NCI-H2029 treated with DMSO at 0.1 percent for 48 hours (cell line): ENCODE results near the gene MPLKIP.
"Not testable (repeated sequence)": the region's sequence is repeated elsewhere in the genome, so short reads cannot be mapped to it uniquely, and the experiment has no call there.

Experiments
- DNase-seq: peaks from one replicate; lab custom pipeline; 2025; lab: John Stamatoyannopoulos, UW

MPLKIP gene

DNA sequence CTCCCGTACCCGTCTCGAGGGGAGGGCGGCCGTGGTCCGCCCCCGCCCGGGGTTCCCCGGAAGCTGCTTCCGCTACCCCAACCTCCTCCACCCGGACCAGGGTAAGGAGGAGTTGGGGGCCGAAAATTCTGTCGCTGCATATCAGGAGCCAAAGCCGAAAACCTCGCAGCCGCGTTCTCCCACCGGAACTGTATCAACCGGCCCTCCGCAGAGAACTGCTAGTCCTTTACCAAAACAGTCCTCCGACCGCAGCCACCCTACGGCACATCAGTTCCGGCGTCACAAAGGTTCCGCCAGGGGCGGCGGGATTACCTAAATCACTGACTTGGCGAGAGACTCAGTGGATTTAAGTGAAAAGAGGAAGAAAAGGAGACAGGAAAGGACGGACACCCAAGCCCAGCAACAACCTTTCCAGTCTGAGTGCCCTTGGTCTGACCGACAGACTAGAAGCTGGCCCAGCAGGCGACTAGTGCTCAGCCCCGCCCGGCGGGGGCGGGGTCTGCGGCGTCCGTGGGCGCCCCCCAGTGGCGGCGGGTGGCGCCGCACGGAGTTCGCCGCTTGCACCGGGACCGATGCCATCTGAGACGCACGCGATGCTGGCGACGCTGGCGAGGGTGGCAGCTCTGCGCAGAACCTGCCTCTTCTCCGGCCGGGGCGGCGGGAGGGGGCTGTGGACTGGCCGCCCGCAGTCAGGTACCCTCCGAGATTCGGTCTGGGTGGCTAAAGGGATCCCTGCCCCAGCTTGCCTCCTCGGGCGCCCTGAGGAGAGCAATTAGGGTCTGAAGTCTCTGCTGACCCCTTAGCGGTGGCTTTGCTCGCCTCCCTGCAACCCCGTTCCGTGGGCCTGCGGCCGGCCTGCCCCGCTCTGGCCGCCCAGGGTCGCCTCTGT is at the start of gene MPLKIP, which contains the start of gene SUGCT:
Gene MPLKIP, minus strand, starts transcription at position 195 of the 889 bp plus-strand sequence. Its CDS starts 55 bp downstream, at position 140.
Gene SUGCT, plus strand, starts transcription at position 578 of the 889 bp plus-strand sequence.
- DNase-seq: peak; percentile 71

DNA sequence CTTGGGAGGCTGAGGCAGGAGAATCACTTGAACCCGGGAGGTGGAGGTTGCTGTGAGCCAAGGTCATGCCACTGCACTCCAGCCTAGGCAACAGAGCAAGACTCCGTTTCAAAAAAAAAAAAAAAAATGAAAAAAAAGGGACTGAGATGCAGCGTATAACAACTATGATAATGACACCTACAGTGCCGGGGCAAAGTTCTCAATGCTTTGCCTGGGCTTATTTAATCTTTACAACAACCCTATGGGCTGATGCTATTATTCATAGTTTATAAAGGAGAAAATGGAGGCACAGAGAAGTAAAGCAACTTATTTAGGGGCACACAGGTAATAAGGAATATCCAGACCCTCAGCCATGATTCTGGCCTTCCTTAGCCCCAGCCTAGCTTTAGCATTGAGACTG is 48.0 kb upstream of the MPLKIP start:
- no peak for DNase-seq

DNA sequence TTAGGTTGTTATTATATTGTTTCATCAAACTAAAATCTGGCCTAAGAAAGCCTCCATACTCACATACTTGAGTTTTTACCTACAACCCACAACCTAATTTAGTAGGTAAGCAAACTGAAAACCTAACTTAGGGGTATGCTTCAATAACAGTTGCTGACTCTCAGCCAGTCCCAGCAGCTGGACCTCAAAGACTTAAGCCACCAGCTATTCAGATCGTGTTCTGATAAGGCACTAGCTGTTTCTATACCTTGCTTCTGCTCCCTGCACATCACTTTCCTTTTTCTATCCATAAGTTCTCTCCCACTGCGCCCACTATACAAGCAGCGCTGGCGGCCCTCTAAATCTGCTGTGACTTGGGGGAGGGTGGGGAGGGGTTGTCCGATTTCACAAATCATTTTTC is 42.6 kb upstream of the MPLKIP start:
- DNase-seq: no peak

DNA sequence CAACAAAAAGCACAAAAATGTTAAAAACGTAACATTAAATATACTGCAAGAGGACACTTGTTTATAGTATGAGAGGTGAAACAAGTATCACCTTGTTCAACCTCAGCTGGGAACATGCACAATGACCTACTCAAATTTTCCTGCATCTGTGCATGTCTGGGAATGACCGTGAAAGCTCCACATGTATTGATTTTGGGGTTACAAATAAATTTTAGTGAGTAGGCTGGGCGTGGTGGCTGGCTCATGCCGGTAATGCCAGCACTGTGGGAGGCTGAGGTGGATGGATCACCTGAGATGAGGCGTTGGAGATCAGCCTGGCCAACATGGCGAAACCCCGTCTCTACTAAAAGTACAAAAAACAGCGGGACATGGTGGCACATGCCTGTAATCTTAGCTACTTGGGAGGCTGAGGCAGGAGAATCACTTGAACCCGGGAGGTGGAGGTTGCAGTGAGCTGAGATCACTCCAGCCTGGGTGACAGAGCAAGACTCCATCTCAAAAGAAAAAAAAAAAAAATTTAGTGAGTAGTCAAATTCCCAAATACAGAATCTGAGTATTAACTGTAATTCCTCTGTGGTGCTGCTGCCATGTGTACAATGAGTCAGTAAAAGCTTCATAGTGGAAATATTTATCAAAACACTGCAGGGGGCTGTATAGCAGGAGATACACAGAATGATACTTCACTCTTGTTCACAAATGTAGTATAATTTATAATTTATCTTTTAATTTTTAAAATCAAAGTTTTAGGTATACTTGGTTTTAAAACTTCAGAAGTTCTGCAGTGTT is 41.5 kb upstream of the MPLKIP start:
- DNase-seq: no peak

DNA sequence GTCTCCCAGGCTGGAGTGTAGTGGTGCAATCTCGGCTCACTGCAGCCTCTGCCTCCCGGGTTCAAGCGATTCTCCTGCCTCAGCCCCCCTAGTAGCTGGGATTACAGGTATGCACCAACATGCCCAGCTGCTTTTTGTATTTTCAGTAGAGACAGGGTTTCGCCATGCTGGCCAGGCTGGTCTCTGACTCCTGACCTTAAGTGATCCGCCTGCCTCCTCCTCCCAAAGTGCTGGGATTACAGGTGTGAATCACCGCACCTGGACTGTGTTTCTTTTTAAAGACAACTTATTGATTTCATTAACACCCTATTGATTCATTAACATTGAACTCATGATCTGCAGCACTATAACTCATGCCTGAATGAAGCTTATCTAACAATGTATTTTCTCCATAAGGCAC is 40.8 kb upstream of the MPLKIP start:
- DNase-seq: not testable (repeated sequence)

DNA sequence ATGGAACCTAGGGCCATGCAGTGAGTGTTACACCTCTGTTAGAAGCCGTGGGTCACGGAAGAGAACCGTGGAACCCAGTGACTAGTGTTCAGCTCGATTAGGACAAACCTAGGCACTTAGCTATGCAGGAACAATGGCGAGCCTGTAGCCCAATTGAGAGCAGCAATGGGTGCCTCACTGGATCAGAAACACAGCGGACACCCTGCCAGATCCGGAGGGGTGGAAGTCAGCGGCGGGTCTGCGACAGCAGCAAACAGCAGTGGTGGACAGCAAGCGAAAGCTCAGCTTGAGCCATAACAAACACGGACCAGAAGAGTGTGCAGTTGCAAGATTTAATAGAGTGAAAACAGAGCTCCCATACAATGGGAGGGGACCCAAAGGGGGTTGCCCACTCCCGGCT is 38.7 kb upstream of the MPLKIP start:
- DNase-seq: not testable (repeated sequence)

DNA sequence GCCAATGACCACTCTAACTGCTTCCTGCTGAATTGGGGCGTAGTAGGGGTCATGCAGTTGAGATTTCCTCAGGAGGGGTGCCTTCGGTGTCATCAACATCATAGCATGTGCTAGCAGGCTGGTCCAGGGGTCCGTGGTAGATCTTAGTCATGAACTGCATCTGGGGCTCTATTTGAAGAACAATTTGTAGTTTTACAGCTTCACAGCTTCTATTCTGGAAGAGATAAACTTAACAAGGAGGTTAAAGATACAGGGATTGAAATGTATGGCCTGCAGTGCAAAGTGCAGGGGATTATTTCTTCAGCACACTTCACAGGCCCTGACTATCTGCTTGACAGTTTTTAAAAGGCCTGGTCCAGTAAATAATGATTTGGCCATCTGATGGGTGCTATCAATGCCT is 33.8 kb upstream of the MPLKIP start:
- not testable (repeated sequence) for DNase-seq

DNA sequence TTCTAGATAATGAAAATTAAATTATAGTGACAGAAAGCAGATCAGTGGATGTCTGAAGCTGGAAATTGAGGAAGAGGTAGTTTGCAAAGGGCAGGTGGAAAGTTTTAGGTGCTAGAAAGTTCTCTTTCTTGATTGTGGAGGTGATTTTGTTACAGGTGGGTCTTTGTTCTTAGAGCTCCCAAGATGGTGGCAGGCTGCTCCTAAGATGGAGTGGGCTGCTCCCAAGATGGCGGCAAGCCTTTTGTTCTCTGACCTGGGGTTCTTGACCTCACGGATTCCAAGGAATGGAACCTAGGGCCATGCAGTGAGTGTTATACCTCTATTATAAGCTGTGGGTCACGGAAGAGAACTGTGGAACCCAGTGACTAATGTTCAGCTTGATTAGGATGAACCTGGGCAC is 32.9 kb upstream of the MPLKIP start:
- no peak for DNase-seq

DNA sequence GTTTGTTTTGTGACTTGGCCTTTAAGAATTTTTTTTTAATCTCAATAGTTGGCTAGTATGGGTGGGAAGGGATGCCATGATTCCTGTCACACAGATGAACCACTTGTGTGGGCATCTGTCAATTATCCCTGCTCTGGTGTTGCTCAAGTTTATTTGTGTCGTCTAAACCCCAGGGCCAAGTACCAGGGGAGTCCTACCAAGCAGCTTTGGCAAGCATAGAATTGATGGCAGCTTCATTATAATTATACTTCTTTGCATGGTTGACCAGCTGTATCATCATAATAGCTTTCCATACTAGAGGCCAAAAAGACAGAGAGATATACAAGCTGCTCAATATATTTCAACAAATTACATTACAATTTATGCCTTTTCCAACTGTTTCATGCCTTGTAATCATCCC is 30.8 kb upstream of the MPLKIP start:
- DNase-seq: no peak

DNA sequence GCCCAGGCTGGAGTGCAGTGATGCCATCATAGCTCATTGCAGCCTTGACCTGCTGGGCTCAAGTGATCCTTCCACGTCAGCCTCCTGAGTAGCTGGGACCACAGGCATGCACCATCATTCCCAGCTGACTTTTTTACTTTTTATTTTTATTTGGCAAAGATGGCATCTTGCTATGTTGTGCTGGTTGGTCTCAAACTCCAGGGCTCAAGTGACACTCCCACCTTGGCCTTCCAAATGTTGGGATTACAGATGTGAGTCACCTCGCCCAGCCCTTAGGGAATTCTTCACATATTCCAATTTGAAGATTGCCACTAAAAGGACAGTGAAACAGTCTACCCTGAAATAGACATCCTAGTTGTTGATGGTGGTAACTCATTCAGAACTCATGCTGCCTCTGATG is 28.1 kb upstream of the MPLKIP start:
- DNase-seq: no peak

DNA sequence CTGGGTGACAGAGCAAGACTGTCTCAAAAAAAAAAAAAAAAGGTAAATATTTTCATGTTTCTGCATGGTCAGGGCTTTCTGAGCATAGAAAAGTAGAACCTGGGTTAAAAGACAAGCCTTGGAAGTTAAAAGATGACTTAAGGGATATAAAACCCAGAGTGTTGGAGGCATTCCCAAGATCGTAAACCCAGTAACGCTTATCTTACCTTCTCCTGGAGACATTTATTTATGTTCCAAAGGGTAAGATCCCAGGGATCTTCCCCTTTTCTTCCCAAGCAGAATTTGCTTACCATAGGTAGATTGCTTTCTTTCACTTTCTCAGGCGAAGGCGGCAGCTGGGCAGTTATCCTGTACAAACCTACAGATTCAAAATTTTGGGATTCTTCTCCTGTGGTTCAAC is 22.6 kb upstream of the MPLKIP start:
- no peak for DNase-seq

DNA sequence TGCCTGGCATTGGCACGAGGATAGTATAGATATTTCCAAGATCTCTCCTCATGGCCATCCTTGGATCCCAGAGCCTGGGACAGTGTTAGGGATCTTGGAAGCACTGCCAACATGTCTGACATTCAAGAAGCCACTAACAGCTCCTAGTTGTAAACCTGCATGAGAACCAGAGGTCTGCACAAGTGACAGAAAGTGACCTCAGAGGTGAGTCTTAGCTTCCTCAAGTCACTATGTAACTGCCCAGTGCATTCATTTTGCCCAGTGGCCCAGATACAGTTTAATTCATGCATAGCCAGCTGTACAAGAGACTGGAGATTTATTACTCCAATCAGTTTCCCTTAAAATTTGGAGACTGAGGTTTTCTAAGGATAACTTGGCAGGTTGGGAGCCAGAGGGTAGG is 17.1 kb upstream of the MPLKIP start:
- no peak for DNase-seq

DNA sequence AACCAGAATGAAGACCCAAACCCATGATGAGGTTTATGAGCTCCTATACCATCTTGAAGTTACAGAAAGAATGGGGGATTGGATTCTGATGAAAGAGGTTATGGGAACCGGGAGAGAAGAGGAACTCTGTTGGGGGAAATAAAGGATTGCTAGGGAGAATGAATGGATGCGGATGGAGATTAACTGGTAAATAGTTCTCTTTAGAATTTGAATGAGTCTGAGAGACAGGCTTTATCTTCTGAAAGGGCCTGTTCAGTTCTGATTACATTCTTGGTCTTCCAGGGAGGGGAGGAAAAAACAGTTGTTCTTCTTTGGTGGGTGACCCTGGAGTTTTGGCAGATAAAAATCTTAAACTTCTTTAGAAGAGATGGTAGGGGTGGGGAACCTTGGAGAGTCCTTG is 14.2 kb upstream of the MPLKIP start:
- no peak for DNase-seq

DNA sequence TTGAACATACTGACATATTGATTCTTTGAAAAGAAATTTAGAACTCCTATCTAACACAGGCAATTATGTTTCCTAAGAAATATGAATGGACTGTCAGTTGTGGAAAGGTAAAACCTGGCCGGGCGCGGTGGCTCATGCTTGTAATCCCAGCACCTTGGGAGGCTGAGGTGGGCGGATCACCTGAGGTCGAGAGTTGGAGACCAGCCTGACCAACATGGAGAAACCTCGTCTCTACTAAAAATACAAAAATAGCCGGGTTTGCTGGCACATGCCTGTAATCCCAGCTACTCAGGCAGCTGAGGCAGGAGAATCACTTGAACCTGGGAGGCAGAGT is 13.8 kb upstream of the MPLKIP start:
- DNase-seq: not testable (repeated sequence)

DNA sequence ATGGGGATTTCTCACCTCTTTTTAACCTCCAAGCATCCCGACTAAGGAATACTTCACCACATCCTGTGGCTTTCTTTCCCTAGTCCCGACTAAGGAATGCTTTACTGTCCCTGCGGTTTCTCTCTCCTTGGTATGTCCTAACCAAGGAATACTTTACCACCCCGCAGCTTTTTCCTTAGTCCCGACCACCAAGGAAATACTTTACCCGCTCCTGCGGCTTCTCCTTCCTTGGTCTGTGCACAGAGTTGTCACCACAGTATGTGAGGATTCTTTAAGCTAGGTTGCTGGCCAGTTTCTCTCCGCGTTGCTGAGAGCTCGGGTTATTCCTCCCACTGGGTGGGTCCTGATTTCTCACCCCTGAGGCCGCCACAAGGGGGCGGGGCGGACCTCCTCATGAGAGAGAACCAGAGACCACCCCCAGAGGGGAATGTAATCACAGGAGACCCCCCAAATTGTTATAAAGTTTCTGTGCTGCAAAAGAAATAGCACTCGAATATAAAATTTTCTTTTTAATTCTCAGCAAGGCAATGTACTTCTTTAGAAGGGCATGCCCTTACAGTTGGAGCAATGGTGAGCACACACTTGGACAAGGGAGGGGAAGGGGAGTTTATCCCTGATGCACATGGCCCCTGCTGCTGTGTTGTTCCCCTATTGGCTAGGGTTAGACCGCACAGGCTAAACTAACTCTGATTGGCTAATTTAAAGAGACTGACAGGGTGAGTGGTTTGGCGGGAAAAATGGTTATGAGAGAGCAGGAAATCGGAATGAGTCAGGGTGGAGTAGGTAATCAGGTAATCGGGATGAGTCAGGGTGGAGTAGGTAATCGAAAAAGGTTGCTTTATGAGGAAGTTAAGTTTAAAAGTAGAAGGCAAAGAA is 13.2 kb upstream of the MPLKIP start:
- DNase-seq: no peak

DNA sequence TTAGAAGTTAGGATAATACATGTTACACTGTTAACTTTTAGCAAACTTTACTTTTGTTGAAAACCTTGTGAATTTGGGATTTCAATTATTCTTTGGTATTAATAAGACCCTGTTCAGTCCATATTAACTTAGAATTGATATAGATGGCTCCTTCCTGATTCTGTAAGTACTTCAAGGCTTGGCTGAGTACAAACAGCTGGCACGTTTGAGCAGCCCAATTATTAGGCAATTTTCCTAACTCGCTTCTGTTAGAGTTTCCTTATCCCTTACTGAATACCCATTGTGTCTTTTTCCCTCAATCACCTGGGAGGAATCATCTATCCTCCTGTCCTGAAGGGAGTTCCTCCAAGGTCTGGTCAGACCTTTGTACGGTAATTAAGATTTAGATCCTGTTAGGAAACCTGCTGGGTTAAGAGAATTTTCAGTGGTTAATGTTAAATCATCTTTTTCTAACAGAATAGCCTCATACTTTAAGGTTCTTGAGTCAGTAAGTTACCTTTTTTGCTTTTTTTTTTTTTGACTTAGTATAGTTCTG is 11.2 kb upstream of the MPLKIP start:
- DNase-seq: not testable (repeated sequence)

DNA sequence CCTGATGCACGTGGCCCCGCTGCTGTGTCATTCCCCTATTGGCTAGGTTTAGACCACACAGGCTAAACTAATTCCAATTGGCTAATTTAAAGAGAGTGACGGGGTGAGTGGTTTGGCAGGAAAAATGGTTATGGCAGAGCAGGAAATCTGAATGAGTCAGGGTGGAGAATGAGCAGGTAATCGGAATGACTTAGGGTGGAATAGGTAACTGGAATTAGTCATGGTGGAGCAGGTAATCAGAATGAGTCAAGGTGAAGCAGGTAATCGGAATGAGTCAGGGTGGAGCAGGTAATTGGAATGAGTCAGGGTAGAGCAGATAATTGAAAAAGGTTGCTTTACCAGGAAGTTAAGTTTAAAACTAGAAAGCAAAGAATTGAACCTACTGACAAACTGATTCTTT is 7.5 kb upstream of the MPLKIP start:
- DNase-seq: not testable (repeated sequence)

DNA sequence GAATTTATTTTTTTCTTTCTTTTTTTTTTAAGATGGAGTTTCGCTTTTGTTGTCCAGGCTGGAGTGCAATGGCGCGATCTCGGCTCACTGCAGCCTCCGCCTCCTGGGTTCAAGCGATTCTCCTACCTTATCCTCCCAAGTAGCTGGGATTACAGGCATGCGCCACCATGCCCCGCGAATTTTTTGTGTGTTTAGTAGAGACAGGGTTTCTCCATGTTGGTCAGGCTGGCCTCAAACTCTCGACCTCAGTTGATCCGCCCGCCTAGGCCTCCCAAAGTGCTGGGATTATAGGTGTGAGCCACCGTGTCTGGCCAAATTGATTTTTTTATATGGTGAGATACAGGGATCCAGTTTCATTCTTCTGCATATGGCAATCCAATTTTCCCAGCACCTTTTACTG is 5.5 kb upstream of the MPLKIP start:
- DNase-seq: not testable (repeated sequence)

DNA sequence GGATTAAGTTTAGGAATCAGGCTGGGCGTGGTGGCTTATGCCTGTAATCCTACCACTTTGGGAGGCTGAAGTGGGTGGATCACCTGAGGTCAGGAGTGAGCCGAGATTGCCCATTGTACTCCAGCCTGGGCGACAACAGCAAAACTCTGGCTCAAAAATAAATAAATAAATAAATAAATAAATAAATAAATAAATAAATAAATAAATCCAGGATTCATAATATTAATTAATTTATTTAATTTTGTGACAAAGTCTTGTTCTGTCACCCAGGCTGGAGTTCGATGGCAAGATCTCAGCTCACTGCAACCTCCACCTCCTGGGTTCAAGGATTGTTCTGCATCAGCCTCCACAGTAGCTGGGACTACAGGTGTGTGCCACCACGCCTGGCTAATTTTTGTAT is 4.6 kb upstream of the MPLKIP start:
- no peak for DNase-seq

DNA sequence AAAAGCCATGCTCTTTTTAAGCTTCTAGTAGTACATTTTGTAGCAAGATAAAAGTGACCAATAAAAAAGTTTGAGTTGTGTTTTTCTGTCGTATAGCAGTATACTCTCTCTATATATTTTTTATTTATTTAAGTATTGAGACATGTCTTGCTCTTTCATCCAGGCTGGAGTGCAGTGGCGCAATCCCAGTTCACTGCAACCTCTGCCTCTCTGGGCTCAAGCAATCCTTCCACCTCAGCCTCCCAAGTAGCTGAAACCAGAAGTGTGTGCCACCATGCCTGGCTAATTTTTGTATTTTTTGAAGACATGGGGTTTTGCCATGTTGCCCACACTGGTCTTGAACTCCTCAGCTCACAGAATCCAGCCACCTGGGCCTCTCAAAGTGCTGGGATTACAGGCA is 3.1 kb upstream of the MPLKIP start:
- no peak for DNase-seq

DNA sequence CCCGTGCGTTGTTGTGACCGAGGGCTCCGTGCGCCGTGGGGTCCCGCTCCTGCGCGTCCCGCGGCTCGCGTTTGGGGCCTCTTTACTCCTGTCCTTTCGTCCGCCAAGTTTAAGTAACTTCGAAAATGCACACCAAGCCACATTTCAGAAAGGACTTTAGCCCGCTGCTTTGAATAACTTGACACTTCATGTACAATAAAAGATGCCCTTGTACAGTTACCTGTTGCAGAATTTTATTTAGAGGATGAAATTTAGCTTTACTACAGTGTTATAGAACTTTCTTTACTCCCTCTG is 842 bp upstream of the MPLKIP start:
- no peak for DNase-seq
